IMR-90 (cell line): ENCODE measurements around the gene TRIO. TPM values are rescaled to one million over a fixed set of nuclear protein-coding genes. Genes with fewer than 3 reads are reported as not detected.

ENCODE experiments used
- ATAC-seq: fragments of 200-7000 bp; cut with Tn5 transposase; 2 replicates; pipeline ENCODE4 v1.9.1; 2020; ENCODE audit warnings: low read depth, mild to moderate bottlenecking, moderate library complexity
- BruUV-seq: library from RNA; stranded (reverse); fragments of 400-500 nt; replicated peaks from 2 replicates; lab custom pipeline; 2021; lab: Mats Ljungman, UMichigan
- CTCF ChIA-PET: fragments of 300-600 bp; formaldehyde crosslinking; extraction: SDS; loops from one replicate; lab custom pipeline; 2021; ENCODE audit warnings: antibody characterized with exemption; lab: Yijun Ruan, JAX
- POLR2A ChIA-PET: fragments of 300-600 bp; sonication (Branson Sonifier 250); formaldehyde crosslinking; loops from one replicate; lab custom pipeline; 2022; ENCODE audit warnings: antibody characterized with exemption; ENCODE audit not compliant: unreplicated experiment; lab: Charles Lee
- DNase-seq: peaks from one replicate; pipeline ENCODE4 v3.0.0; 2013
- H2AFZ ChIP-seq: replicated peaks from 2 replicates; pipeline ENCODE3; 2013; ENCODE audit warnings: low read length, mild to moderate bottlenecking; ENCODE audit not compliant: poor library complexity
- H2AK5ac ChIP-seq: 2 replicates; pipeline ENCODE4 v1.6.1; 2013; ENCODE audit warnings: low read depth, low read length, inconsistent platforms
- H2AK9ac ChIP-seq: replicated peaks from 2 replicates; pipeline ENCODE3; 2013; ENCODE audit warnings: mild to moderate bottlenecking, low read depth, low read length, moderate library complexity; ENCODE audit not compliant: poor library complexity
- H2BK120ac ChIP-seq: 2 replicates; pipeline ENCODE4 v1.6.1; 2013; ENCODE audit warnings: low read depth, low read length, inconsistent platforms
- H2BK15ac ChIP-seq: 3 replicates; pipeline ENCODE4 v1.6.1; 2013; ENCODE audit warnings: low read depth, low read length, inconsistent platforms
- H2BK20ac ChIP-seq: 2 replicates; pipeline ENCODE4 v1.6.1; 2013; ENCODE audit warnings: low read depth, mild to moderate bottlenecking, inconsistent platforms, low read length, moderate library complexity
- H2BK5ac ChIP-seq: 2 replicates; pipeline ENCODE4 v1.6.1; 2013; ENCODE audit warnings: mild to moderate bottlenecking, low read depth, low read length, inconsistent platforms; ENCODE audit not compliant: poor library complexity, severe bottlenecking
- H3K14ac ChIP-seq: replicated peaks from 2 replicates; pipeline ENCODE4 v1.6.1; 2013; ENCODE audit warnings: low read depth, low read length, inconsistent platforms
- H3K18ac ChIP-seq: 2 replicates; pipeline ENCODE4 v1.6.1; 2013; ENCODE audit warnings: low read depth, low read length, control low read depth
- H3K23ac ChIP-seq: 2 replicates; pipeline ENCODE4 v1.6.1; 2013; ENCODE audit warnings: low read depth, low read length, inconsistent platforms
- H3K27ac ChIP-seq: 2 replicates; pipeline ENCODE4 v1.5.1; 2013; ENCODE audit warnings: mild to moderate bottlenecking, control low read depth, low read length; ENCODE audit not compliant: insufficient read depth
- H3K27me3 ChIP-seq: 2 replicates; pipeline ENCODE4 v1.6.1; 2013; ENCODE audit warnings: low read length; ENCODE audit not compliant: control insufficient read depth, insufficient read depth
- H3K36me3 ChIP-seq: 2 replicates; pipeline ENCODE4 v1.6.1; 2013; ENCODE audit warnings: low read length, mixed read lengths; ENCODE audit not compliant: control insufficient read depth, insufficient read depth
- H3K4ac ChIP-seq: 2 replicates; pipeline ENCODE4 v1.6.1; 2013; ENCODE audit warnings: low read depth, low read length, inconsistent platforms
- H3K4me1 ChIP-seq: 2 replicates; pipeline ENCODE4 v1.6.1; 2013; ENCODE audit warnings: low read length, mixed read lengths; ENCODE audit not compliant: control insufficient read depth, insufficient read depth
- H3K4me2 ChIP-seq: 2 replicates; pipeline ENCODE4 v1.6.1; 2013; ENCODE audit warnings: low read depth, mild to moderate bottlenecking, control low read depth, low read length, moderate library complexity
- H3K4me3 ChIP-seq: 2 replicates; pipeline ENCODE4 v1.5.1; 2013; ENCODE audit warnings: low read depth, mild to moderate bottlenecking, control low read depth, low read length, moderate library complexity; ENCODE audit not compliant: insufficient read depth
- H3K56ac ChIP-seq: 2 replicates; pipeline ENCODE4 v1.6.1; 2013; ENCODE audit warnings: low read length, inconsistent platforms; ENCODE audit not compliant: insufficient read depth; ENCODE audit errors: extremely low read depth
- H3K79me1 ChIP-seq, 2 experiments: 2 replicates each; pipeline ENCODE4 v1.6.1; 2013; ENCODE audit warnings: low read length in 2 of 2, inconsistent platforms in 1 of 2, low read depth in 1 of 2
- H3K9ac ChIP-seq: 2 replicates; pipeline ENCODE4 v1.6.1; 2013; ENCODE audit warnings: low read depth, low read length, control low read depth
- H3K9me1 ChIP-seq: 2 replicates; pipeline ENCODE4 v1.6.1; 2013; ENCODE audit warnings: low read length, inconsistent platforms; ENCODE audit not compliant: insufficient read depth
- H3K9me3 ChIP-seq: 2 replicates; pipeline ENCODE4 v1.6.1; 2013; ENCODE audit warnings: low read length; ENCODE audit not compliant: control insufficient read depth, insufficient read depth
- H4K20me1 ChIP-seq: 2 replicates; pipeline ENCODE4 v1.6.1; 2013; ENCODE audit warnings: low read length, inconsistent platforms; ENCODE audit not compliant: insufficient read depth
- H4K5ac ChIP-seq: 2 replicates; pipeline ENCODE4 v1.6.1; 2013; ENCODE audit warnings: mild to moderate bottlenecking, low read depth, low read length, control low read depth
- H4K8ac ChIP-seq, 2 experiments: 2 replicates each; pipeline ENCODE4 v1.6.1; 2013; ENCODE audit warnings: low read depth in 2 of 2, low read length in 2 of 2, control low read depth in 1 of 2, inconsistent platforms in 1 of 2
- H4K91ac ChIP-seq: 2 replicates; pipeline ENCODE4 v1.6.1; 2013; ENCODE audit warnings: low read depth, low read length, inconsistent platforms; ENCODE audit not compliant: insufficient read depth
- FOS ChIP-seq: fragments of 150-350 bp; IDR thresholded peaks from 2 replicates; pipeline ENCODE4 v1.6.1; 2016; ENCODE audit warnings: low read depth, low read length
- MXI1 ChIP-seq: IDR thresholded peaks from 2 replicates; pipeline ENCODE4 v1.6.1; 2012; ENCODE audit warnings: low read depth, mild to moderate bottlenecking, low read length, moderate library complexity, borderline replicate concordance
- POLR2A ChIP-seq: IDR thresholded peaks from 2 replicates; pipeline ENCODE4 v1.6.1; 2012; ENCODE audit warnings: mild to moderate bottlenecking, low read depth, low read length
- USF2 ChIP-seq: fragments of 150-350 bp; IDR thresholded peaks from 2 replicates; pipeline ENCODE4 v1.6.1; 2017; ENCODE audit warnings: mild to moderate bottlenecking, antibody characterized with exemption, low read length, low read depth
- WGBS, 2 experiments: methylation state at CpG; one replicate each; pipeline versions ENCODE4 v1.1.5 to v1.1.7; 2013; ENCODE audit warnings: missing lambda C conversion rate in 2 of 2; ENCODE audit not compliant: insufficient read length in 1 of 2; ENCODE audit errors: extremely low coverage in 2 of 2; 5-methylcytosine and 5-hydroxymethylcytosine counted together
- dilution Hi-C: fragments of 300-500 bp; cut with HindIII; formaldehyde crosslinking; loops from one replicate; pipeline ENCODE4 v1.14.3; 2018; ENCODE audit warnings: low sequenced_read_pairs; ENCODE audit not compliant: unreplicated experiment
- in situ Hi-C: fragments of 300-500 bp; cut with MboI; formaldehyde crosslinking; loops from 3 replicates; pipeline ENCODE4 v1.14.3; 2019; ENCODE audit warnings: low sequenced_read_pairs, inconsistent platforms, mixed read lengths
- intact Hi-C: fragments of 100-400 bp; cut with micrococcal nuclease; formaldehyde crosslinking; loops from 2 replicates; pipeline ENCODE4 v1.10.0; 2022
- polyA plus RNA-seq, 3 experiments: library from polyadenylated mRNA; depleted of rRNA; stranded (reverse); fragments of >200 nt; gene quantifications; 2 replicates each; pipeline ENCODE4 v1.2.3, GENCODE V29; 2012; ENCODE audit warnings: low replicate concordance in 1 of 3
- total RNA-seq: library from RNA; depleted of rRNA; stranded (reverse); fragments of >200 nt; gene quantifications from 2 replicates; pipeline ENCODE4 v1.2.3, GENCODE V29; 2012

The TRIO gene
- total and polyA plus RNA-seq, 2 of the 4 experiments (the other 2 are of a cell fraction) = 206 to 522 TPM

- TF ChIP-seq USF2 = no peak
These were observed 42.4 kb downstream of the TRIO start (continued) for GRCh38 chr5:14185326-14186058.

- H3K4me3 ChIP-seq = no peak overlapping the region
- peak overlapping the region; percentile 92 for H4K5ac ChIP-seq
- peak overlapping the region; percentile 94 for H2BK120ac ChIP-seq
- peak overlapping the region; percentile 97 for H3K56ac ChIP-seq
- peak overlapping the region; percentile 96 for H3K18ac ChIP-seq
- dilution Hi-C loops (no loop called here), intact Hi-C loops (no loop called here), in situ Hi-C loops (no loop called here)
- 100% methylated on average over 2 of the region's 7 CpGs; no CpG with 5 or more reads in 1 of the 2 experiments for WGBS, 2 experiments
- TF ChIP-seq POLR2A (peak; percentile 65; the same call in 1 of the 2 replicates), FOS (peak; percentile 50; the same call in 1 of the 2 replicates), MXI1 (no peak)
- DNase-seq = peak; percentile 85
- no peaks in the 10 kb centered on the region for H3K9me3 ChIP-seq
- peak overlapping the region; percentile 77 for H3K9ac ChIP-seq
- H4K8ac ChIP-seq = peak overlapping the region; percentile 87 to 93
- peak overlapping the region; percentile 90 for H2BK20ac ChIP-seq
- peaks cover 31% of the 10 kb centered on the region for H3K9me1 ChIP-seq
- peak overlapping the region; percentile 85; the same call in 1 of the 3 replicates for H2BK15ac ChIP-seq
- H4K91ac ChIP-seq = peak overlapping the region; percentile 97
- BruUV-seq = no TSS peak
- peak overlapping the region; percentile 98 for H3K4ac ChIP-seq
- H3K14ac ChIP-seq = peak overlapping the region; percentile 98
- no peaks in the 10 kb centered on the region for H3K27me3 ChIP-seq
- H3K79me1 ChIP-seq = peaks cover 0 to 24% of the 10 kb centered on the region in 2 experiments; a peak in 2 of 4 replicates
- H3K4me2 ChIP-seq = peak overlapping the region; percentile 77
- H3K27ac ChIP-seq = peak overlapping the region; percentile 99
- H2BK5ac ChIP-seq = peak overlapping the region; percentile 100
- H2AFZ ChIP-seq = no peak overlapping the region
- peak overlapping the region; percentile 21 for H2AK9ac ChIP-seq
- POLR2A ChIA-PET = no interaction called here
- peak; percentile 6; the same call in 1 of the 2 replicates for ATAC-seq
- H2AK5ac ChIP-seq = peak overlapping the region; percentile 97
- CTCF ChIA-PET = interaction anchor here (0.8 kb wide), 1 partner anchor 84 kb away, joined by 4 read pairs; no protein-coding TSS in a partner anchor
- peaks cover 8% of the 10 kb centered on the region for H3K36me3 ChIP-seq
- peaks cover 74% of the 10 kb centered on the region for H4K20me1 ChIP-seq
- peak overlapping the region; percentile 93 for H3K23ac ChIP-seq
- peaks cover 46% of the 10 kb centered on the region for H3K4me1 ChIP-seq
These were observed 43.1 kb downstream of the TRIO start for GRCh38 chr5:14186059-14186830.
